Osteocyte (in vitro differentiated cells): ENCODE results near the gene PSD. TPM values are rescaled to one million over a fixed set of nuclear protein-coding genes. Genes with fewer than 3 reads are reported as not detected.
A peak's percentile ranks its signal among the peaks of the same experiment; 100 is the strongest.

ENCODE experiments used
- DNase-seq: peaks from one replicate; pipeline ENCODE4 v3.0.0; 2021; ENCODE audit warnings: mixed read lengths; ENCODE audit not compliant: unreplicated experiment; ENCODE audit errors: extremely low spot score
- H3K27ac Mint-ChIP-seq: one replicate; pipeline ENCODE4 v1.8.0; 2021; ENCODE audit warnings: mild to moderate bottlenecking, mixed read lengths; ENCODE audit not compliant: unreplicated experiment
- H3K27me3 Mint-ChIP-seq: one replicate; pipeline ENCODE4 v1.8.0; 2021; ENCODE audit warnings: mixed read lengths; ENCODE audit not compliant: unreplicated experiment
- H3K36me3 Mint-ChIP-seq: one replicate; pipeline ENCODE4 v1.8.0; 2021; ENCODE audit warnings: mixed read lengths; ENCODE audit not compliant: unreplicated experiment
- H3K4me1 Mint-ChIP-seq: one replicate; pipeline ENCODE4 v1.8.0; 2021; ENCODE audit warnings: mixed read lengths; ENCODE audit not compliant: unreplicated experiment
- H3K4me3 Mint-ChIP-seq: one replicate; pipeline ENCODE4 v1.8.0; 2021; ENCODE audit warnings: mild to moderate bottlenecking, moderate library complexity, mixed read lengths; ENCODE audit not compliant: unreplicated experiment
- H3K9me3 Mint-ChIP-seq: one replicate; pipeline ENCODE4 v1.8.0; 2021; ENCODE audit warnings: mixed read lengths; ENCODE audit not compliant: unreplicated experiment
- total RNA-seq: library from RNA; stranded (reverse); gene quantifications from 2 replicates; pipeline ENCODE4 v1.2.1, GENCODE V29; 2021
- TF ChIP-seq, protein P1 (sequence below): fragments of 200-600 bp; sonication (generic); IDR thresholded peaks from 2 replicates; pipeline ENCODE4 v1.5.0; 2021; ENCODE audit warnings: antibody characterized with exemption, mild to moderate bottlenecking, moderate library complexity

The PSD gene
- total RNA-seq, 1 donor from 2014 or later: 1.8 TPM

- H3K4me1 Mint-ChIP-seq: peaks cover 33% of the 10 kb centered on the region
- TF ChIP-seq, protein P1, sequence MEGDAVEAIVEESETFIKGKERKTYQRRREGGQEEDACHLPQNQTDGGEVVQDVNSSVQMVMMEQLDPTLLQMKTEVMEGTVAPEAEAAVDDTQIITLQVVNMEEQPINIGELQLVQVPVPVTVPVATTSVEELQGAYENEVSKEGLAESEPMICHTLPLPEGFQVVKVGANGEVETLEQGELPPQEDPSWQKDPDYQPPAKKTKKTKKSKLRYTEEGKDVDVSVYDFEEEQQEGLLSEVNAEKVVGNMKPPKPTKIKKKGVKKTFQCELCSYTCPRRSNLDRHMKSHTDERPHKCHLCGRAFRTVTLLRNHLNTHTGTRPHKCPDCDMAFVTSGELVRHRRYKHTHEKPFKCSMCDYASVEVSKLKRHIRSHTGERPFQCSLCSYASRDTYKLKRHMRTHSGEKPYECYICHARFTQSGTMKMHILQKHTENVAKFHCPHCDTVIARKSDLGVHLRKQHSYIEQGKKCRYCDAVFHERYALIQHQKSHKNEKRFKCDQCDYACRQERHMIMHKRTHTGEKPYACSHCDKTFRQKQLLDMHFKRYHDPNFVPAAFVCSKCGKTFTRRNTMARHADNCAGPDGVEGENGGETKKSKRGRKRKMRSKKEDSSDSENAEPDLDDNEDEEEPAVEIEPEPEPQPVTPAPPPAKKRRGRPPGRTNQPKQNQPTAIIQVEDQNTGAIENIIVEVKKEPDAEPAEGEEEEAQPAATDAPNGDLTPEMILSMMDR: no peak
- DNase-seq: no peak
- H3K9me3 Mint-ChIP-seq: no peaks in the 10 kb centered on the region
- peaks cover 1% of the 10 kb centered on the region for H3K36me3 Mint-ChIP-seq
- H3K4me3 Mint-ChIP-seq: peak overlapping the region; percentile 96
- peak overlapping the region; percentile 31 for H3K27ac Mint-ChIP-seq
- peaks cover 13% of the 10 kb centered on the region for H3K27me3 Mint-ChIP-seq
Observed at GRCh38 chr10:102421757-102422512, 3.4 kb upstream of the PSD start.

GRCh38 chr10:102421507-102421756 lies 2.8 kb upstream of the PSD start:
- DNase-seq: no peak
- Mint-ChIP-seq H3K36me3 (peaks cover 1% of the 10 kb centered on the region), H3K27ac (no peak overlapping the region), H3K4me1 (peaks cover 33% of the 10 kb centered on the region), H3K27me3 (peaks cover 14% of the 10 kb centered on the region), H3K4me3 (peak overlapping the region; percentile 96), H3K9me3 (no peaks in the 10 kb centered on the region)
- TF ChIP-seq, protein P1: no peak

DNA sequence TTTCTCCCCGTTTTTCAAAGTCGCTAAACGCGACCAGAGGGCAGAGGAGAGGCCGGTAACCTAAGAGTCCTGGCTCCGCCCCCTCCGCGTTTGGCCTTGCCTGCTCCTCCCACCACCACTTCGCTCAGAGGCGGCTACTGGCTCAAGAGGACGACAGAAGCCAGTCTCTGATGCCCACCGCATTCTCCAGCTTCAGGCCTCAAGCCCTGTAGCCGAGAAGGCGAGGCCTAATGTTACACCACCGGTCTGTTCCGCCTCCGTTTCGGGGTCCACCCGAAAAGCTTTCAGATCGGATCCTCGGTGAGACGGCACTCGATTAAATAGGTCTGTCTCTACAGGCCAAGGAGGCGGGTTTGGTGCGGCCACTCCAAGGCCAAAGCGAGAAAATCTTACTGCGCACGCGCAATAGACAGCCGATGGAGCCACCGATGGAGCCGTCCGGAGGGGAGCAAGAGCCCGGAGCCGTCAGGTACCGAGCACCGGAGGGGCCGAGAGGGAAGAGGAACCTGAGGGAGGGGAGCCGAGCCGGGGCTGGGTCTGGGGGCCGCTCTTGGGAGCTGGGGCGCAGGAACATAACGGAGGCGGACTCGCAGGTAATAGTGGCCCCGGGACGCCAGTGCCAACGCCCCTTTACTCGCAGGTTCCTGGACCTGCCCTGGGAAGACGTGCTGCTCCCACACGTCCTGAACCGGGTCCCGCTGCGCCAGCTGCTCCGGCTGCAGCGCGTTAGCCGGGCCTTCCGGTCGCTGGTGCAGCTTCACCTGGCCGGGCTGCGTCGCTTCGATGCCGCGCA lies 2.3 kb upstream of the PSD start, which contains the start of gene FBXL15:
TSS of gene FBXL15 (plus strand) at position 123 of the 793 bp plus-strand sequence. CDS start at position 417, 294 bp downstream.
- H3K36me3 Mint-ChIP-seq: no peaks in the 10 kb centered on the region

DNA sequence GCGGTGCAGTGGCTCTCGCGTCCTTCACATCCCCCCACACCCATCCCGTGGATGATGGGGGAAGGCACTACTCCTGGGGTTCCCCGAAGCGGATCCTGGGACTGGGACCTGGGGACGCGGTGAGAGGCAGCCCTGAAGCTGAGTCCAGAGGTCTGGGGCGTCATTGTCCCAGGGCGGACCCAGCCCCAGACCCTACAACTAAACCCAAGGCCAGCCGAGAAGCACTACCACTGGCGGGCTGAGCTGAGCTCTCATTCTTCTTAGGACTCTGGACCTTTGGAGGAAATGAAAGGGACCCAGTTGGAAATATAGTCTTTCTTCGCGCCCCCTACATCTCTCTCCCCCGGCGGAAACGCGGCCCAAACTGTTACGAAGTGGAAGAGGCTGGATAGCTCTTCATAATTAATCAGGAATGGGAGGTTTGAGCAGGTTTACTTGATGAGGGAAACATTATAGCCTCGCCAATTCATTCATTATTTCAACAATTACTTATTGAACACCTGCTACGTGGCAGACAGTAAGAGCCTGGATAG lies 1.7 kb upstream of the PSD start:
- no peaks in the 10 kb centered on the region for H3K9me3 Mint-ChIP-seq
- peaks cover 17% of the 10 kb centered on the region for H3K27me3 Mint-ChIP-seq
- H3K4me1 Mint-ChIP-seq: peaks cover 33% of the 10 kb centered on the region
- peak overlapping the region; percentile 96 for H3K4me3 Mint-ChIP-seq
- TF ChIP-seq, protein P1: no peak
- H3K36me3 Mint-ChIP-seq: no peaks in the 10 kb centered on the region
- H3K27ac Mint-ChIP-seq: peak overlapping the region; percentile 99
- DNase-seq: no peak

More for the DNA sequence above, 2.3 kb upstream of the PSD start, which contains the start of gene FBXL15:
- Mint-ChIP-seq H3K4me3 (peak within 1 kb of the TSS; percentile 96), H3K9me3 (no peaks in the 10 kb centered on the region), H3K27ac (peak within 1 kb of the TSS; percentile 99), H3K27me3 (peaks cover 16% of the 10 kb centered on the region), H3K4me1 (peaks cover 33% of the 10 kb centered on the region)
- TF ChIP-seq, protein P1: no peak
- peak; percentile 99 for DNase-seq
